Neural cell (in vitro differentiated cells): Measurements from ENCODE around the gene XRRA1. TPM values are rescaled to one million over a fixed set of nuclear protein-coding genes. Genes with fewer than 3 reads are reported as not detected.
A peak's percentile ranks its signal among the peaks of the same experiment; 100 is the strongest.

ENCODE experiments used
- H2AFZ ChIP-seq: fragments of 200-600, 300-800 bp; sonication (generic), shearing (Covaris generic); 2 replicates; pipeline ENCODE4 v1.6.0; 2014; ENCODE audit warnings: low read depth, mild to moderate bottlenecking, antibody characterized with exemption, low read length, moderate library complexity
- H3F3A ChIP-seq: fragments of 200-600 bp; shearing (Covaris generic); 2 replicates; pipeline ENCODE4 v1.6.1; 2016; ENCODE audit warnings: mild to moderate bottlenecking, moderate library complexity, mixed read lengths, antibody characterized with exemption, low read length; ENCODE audit not compliant: insufficient read depth, poor library complexity, severe bottlenecking
- H3K27ac ChIP-seq: fragments of 200-600, 300-800 bp; sonication (generic), shearing (Covaris generic); 2 replicates; pipeline ENCODE4 v1.5.1; 2014; ENCODE audit warnings: mild to moderate bottlenecking, low read length, moderate library complexity
- H3K27me3 ChIP-seq: fragments of 300-800, 200-600 bp; sonication (generic), shearing (Covaris generic); 2 replicates; pipeline ENCODE4 v1.6.0; 2014; ENCODE audit warnings: mild to moderate bottlenecking, low read depth, low read length, moderate library complexity; ENCODE audit not compliant: insufficient read depth
- H3K36me3 ChIP-seq: fragments of 300-800, 200-600 bp; sonication (generic), shearing (Covaris generic); 2 replicates; pipeline ENCODE4 v1.5.1; 2014; ENCODE audit warnings: mild to moderate bottlenecking, antibody characterized with exemption, low read length, moderate library complexity; ENCODE audit not compliant: insufficient read depth
- H3K4me2 ChIP-seq: fragments of 300-800, 200-600 bp; sonication (generic), shearing (Covaris generic); 2 replicates; pipeline ENCODE4 v1.6.0; 2014; ENCODE audit warnings: mild to moderate bottlenecking, low read length
- H3K4me3 ChIP-seq: fragments of 300-800, 200-600 bp; sonication (generic), shearing (Covaris generic); 2 replicates; pipeline ENCODE4 v1.5.1; 2014; ENCODE audit warnings: mild to moderate bottlenecking, low read length, moderate library complexity
- H3K79me2 ChIP-seq: fragments of 200-600 bp; shearing (Covaris generic); replicated peaks from 2 replicates; pipeline ENCODE4 v1.6.0; 2014; ENCODE audit warnings: mild to moderate bottlenecking, low read length, moderate library complexity; ENCODE audit not compliant: insufficient read depth
- H3K9ac ChIP-seq: fragments of 300-800, 200-600 bp; sonication (generic), shearing (Covaris generic); 2 replicates; pipeline ENCODE4 v1.6.1; 2016; ENCODE audit warnings: mild to moderate bottlenecking, low read length, mixed read lengths
- H3K9me2 ChIP-seq: fragments of 200-600 bp; shearing (Covaris generic); 2 replicates; pipeline ENCODE4 v1.6.1; 2016; ENCODE audit warnings: mild to moderate bottlenecking, low read length, mixed read lengths; ENCODE audit not compliant: insufficient read depth
- H3K9me3 ChIP-seq: fragments of 200-600, 300-800 bp; sonication (generic), shearing (Covaris generic); 2 replicates; pipeline ENCODE4 v1.6.1; 2016; ENCODE audit warnings: mild to moderate bottlenecking, mixed run types, low read length, moderate library complexity, mixed read lengths
- H4K20me1 ChIP-seq: fragments of 200-600 bp; shearing (Covaris generic); 2 replicates; pipeline ENCODE4 v1.6.1; 2016; ENCODE audit warnings: mild to moderate bottlenecking, mixed run types; ENCODE audit not compliant: insufficient read depth
- EP300 ChIP-seq: fragments of 450-650 bp; conservative IDR thresholded peaks from 2 replicates; pipeline ENCODE4 v1.6.1; 2014; ENCODE audit warnings: antibody characterized with exemption, mild to moderate bottlenecking, moderate library complexity; ENCODE audit not compliant: poor library complexity, severe bottlenecking
- EZH2 ChIP-seq: fragments of 200-600, 300-800 bp; shearing (Covaris generic), sonication (generic); IDR thresholded peaks from 2 replicates; pipeline ENCODE4 v1.6.1; 2014; ENCODE audit warnings: antibody characterized with exemption, low read length, borderline replicate concordance, mild to moderate bottlenecking; ENCODE audit not compliant: insufficient read depth, poor library complexity, severe bottlenecking
- MXI1 ChIP-seq: fragments of 450-650 bp; conservative IDR thresholded peaks from 2 replicates; pipeline ENCODE4 v1.6.1; 2014; ENCODE audit warnings: antibody characterized with exemption, mild to moderate bottlenecking; ENCODE audit not compliant: poor library complexity, severe bottlenecking
- POLR2AphosphoS5 ChIP-seq: IDR thresholded peaks from 2 replicates; pipeline ENCODE4 v1.6.1; 2012
- REST ChIP-seq: IDR thresholded peaks from 2 replicates; pipeline ENCODE4 v1.6.1; 2012; ENCODE audit warnings: borderline replicate concordance
- SMC3 ChIP-seq: fragments of 450-650 bp; conservative IDR thresholded peaks from 2 replicates; pipeline ENCODE4 v1.6.1; 2014; ENCODE audit warnings: antibody characterized with exemption, mild to moderate bottlenecking, moderate library complexity; ENCODE audit not compliant: poor library complexity
- TAF1 ChIP-seq: IDR thresholded peaks from 2 replicates; pipeline ENCODE4 v1.6.1; 2012; ENCODE audit warnings: low read depth
- polyA plus RNA-seq: library from polyadenylated mRNA; depleted of rRNA; stranded (reverse); fragments of >200 nt; gene quantifications from 2 replicates; pipeline ENCODE4 v1.2.3, GENCODE V29; 2014

Gene XRRA1
- polyA plus RNA-seq, 1 donor from 2014 or later = 2.7 TPM

GRCh38 chr11:74988541-74989259 is 39.8 kb upstream of the XRRA1 start, which contains the start of gene NEU3:
Gene NEU3, plus strand, starts transcription at chr11:74988933. Its CDS starts 128 bp downstream, at chr11:74989061.
- H2AFZ ChIP-seq = peak within 1 kb of the TSS; percentile 41
- peaks cover 5% of the 10 kb centered on the region for H3K36me3 ChIP-seq
- no peak for TF ChIP-seq EP300
- no peak for TF ChIP-seq SMC3
- peak; percentile 7 for TF ChIP-seq REST
- TF ChIP-seq POLR2AphosphoS5 = peak; percentile 55
- TF ChIP-seq TAF1 = peak; percentile 49
- no peaks in the 10 kb centered on the region for H4K20me1 ChIP-seq
- H3K27me3 ChIP-seq = no peaks in the 10 kb centered on the region
- no peaks in the 10 kb centered on the region for H3K9me3 ChIP-seq
- H3K4me2 ChIP-seq = peak within 1 kb of the TSS; percentile 56
- H3K4me3 ChIP-seq = peak within 1 kb of the TSS; percentile 86
- no peaks in the 10 kb centered on the region for H3F3A ChIP-seq
- no peaks in the 10 kb centered on the region for H3K9me2 ChIP-seq
- H3K79me2 ChIP-seq = no peaks in the 10 kb centered on the region
- peak within 1 kb of the TSS; percentile 27 for H3K27ac ChIP-seq
- H3K9ac ChIP-seq = peak within 1 kb of the TSS; percentile 71

DNA sequence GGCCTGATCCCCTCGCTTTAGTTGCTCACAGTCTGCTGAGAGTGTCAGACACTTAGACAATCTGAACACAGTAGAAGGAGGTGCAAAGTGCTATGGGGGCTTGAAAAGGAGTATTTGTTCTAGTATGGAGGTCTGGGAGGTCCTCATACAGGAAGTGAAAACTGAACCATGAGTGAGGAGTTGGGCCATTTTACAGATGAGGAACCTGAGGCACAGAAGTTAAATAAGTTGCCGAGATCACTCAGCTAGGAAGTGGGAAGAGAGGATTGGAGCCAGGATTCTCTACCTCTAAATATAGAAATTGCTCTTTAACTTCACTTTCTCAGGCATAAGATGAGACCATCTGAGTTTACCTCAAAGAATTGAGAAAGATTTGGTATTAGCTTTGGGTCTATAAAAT is 35.8 kb upstream of the XRRA1 start:
- Histone ChIP-seq H3K36me3 (no peaks in the 10 kb centered on the region), H3K79me2 (no peaks in the 10 kb centered on the region), H4K20me1 (no peaks in the 10 kb centered on the region), H3K9me2 (no peaks in the 10 kb centered on the region), H2AFZ (no peak overlapping the region), H3K9ac (no peak overlapping the region), H3F3A (no peaks in the 10 kb centered on the region), H3K4me2 (no peak overlapping the region), H3K4me3 (no peak overlapping the region), H3K9me3 (no peaks in the 10 kb centered on the region), H3K27me3 (no peaks in the 10 kb centered on the region), H3K27ac (no peak overlapping the region)
- TF ChIP-seq REST (no peak), TAF1 (no peak), EZH2 (no peak), POLR2AphosphoS5 (no peak), SMC3 (no peak), MXI1 (no peak)
